Ascending aorta (tissue), 2 donors: ENCODE results near the gene SPTBN1. TPM values are rescaled to one million over a fixed set of nuclear protein-coding genes. Genes with fewer than 3 reads are reported as not detected.

Experiments
- DNase-seq, 2 donors: peaks; one replicate each; pipeline ENCODE4 v3.0.0-alpha.2; 2019; ENCODE audit warnings: low spot score in 2 of 2
- H3K27ac ChIP-seq, 2 donors: fragments of 200-600 bp; sonication (generic); one replicate each; pipeline ENCODE4 v1.5.1; 2016 to 2017; ENCODE audit warnings: mild to moderate bottlenecking in 1 of 2
- H3K27me3 ChIP-seq: fragments of 200-600 bp; sonication (generic); one replicate; pipeline ENCODE4 v1.5.1; 2017
- H3K36me3 ChIP-seq, 2 donors: fragments of 200-600 bp; sonication (generic); one replicate each; pipeline ENCODE4 v1.5.1; 2016
- H3K4me1 ChIP-seq, 2 donors: fragments of 200-600 bp; sonication (generic); one replicate each; pipeline ENCODE4 v1.5.1; 2016 to 2017; ENCODE audit warnings: mild to moderate bottlenecking in 1 of 2
- H3K4me3 ChIP-seq, 2 donors: fragments of 200-600 bp; sonication (generic); one replicate each; pipeline ENCODE4 v1.5.1; 2016 to 2017; ENCODE audit warnings: mild to moderate bottlenecking in 1 of 2
- H3K9me3 ChIP-seq, 2 donors: fragments of 200-600 bp; sonication (generic); one replicate each; pipeline ENCODE4 v1.5.1; 2016
- intact Hi-C: fragments of 100-400 bp; cut with DNase I; formaldehyde crosslinking; loops from one replicate; pipeline ENCODE4 v1.15.1; 2023
- total RNA-seq: library from RNA; depleted of rRNA; stranded (reverse); fragments of >200 nt; gene quantifications from one replicate; pipeline ENCODE4 v1.1.0, GENCODE V29; 2016
- TF ChIP-seq, protein P1 (sequence below), 3 experiments: fragments of 200-600 bp in 2 of 3; fragments of 450-650 bp in 1 of 3; sonication (generic) in 2 of 3; IDR thresholded peaks; one replicate each; pipeline ENCODE4 v1.5.1; 2016 to 2019; ENCODE audit warnings: antibody characterized with exemption in 3 of 3, mild to moderate bottlenecking in 1 of 3, moderate library complexity in 1 of 3

The SPTBN1 gene
- total RNA-seq, 1 donor from 2014 or later, result 246 TPM

DNA sequence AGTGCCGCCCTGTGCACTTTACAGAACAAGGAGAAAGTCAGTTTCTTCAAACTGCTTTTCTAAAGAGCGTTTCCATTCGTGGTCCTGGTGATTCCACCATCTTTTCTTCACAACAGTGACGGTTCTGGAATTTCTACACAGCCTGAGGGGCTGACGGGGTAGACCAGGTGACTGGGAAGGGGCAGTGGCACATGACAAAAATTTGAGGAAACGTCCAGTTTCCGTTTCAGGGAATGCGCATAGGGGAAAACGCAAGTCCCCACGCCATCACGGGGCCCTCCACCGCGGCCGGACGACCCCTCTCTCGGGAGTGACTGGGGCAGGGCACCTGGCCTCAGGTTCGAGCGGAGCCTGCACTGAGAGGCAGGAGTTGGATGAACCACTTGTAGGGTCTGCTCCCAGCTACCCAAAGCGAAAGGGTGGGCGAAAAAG, 980 bp upstream of the SPTBN1 start:
- intact Hi-C loops, result loop anchor here (2.0 to 10.0 kb wide), 5 partner anchors 68 to 340 kb away; partner anchors contain the start of gene ACYP2
- Histone ChIP-seq H3K4me3 (peak overlapping the region; percentile 77 to 96), H3K4me1 (peaks cover 0 to 7% of the 10 kb centered on the region in 2 donors), H3K27me3 (no peaks in the 10 kb centered on the region), H3K27ac (peak overlapping the region; percentile 88 to 92), H3K36me3 (no peaks in the 10 kb centered on the region), H3K9me3 (no peaks in the 10 kb centered on the region)
- no peak for DNase-seq
- TF ChIP-seq, protein P1, sequence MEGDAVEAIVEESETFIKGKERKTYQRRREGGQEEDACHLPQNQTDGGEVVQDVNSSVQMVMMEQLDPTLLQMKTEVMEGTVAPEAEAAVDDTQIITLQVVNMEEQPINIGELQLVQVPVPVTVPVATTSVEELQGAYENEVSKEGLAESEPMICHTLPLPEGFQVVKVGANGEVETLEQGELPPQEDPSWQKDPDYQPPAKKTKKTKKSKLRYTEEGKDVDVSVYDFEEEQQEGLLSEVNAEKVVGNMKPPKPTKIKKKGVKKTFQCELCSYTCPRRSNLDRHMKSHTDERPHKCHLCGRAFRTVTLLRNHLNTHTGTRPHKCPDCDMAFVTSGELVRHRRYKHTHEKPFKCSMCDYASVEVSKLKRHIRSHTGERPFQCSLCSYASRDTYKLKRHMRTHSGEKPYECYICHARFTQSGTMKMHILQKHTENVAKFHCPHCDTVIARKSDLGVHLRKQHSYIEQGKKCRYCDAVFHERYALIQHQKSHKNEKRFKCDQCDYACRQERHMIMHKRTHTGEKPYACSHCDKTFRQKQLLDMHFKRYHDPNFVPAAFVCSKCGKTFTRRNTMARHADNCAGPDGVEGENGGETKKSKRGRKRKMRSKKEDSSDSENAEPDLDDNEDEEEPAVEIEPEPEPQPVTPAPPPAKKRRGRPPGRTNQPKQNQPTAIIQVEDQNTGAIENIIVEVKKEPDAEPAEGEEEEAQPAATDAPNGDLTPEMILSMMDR (IDR thresholded peaks at IDR 0.05), result no peak

DNA sequence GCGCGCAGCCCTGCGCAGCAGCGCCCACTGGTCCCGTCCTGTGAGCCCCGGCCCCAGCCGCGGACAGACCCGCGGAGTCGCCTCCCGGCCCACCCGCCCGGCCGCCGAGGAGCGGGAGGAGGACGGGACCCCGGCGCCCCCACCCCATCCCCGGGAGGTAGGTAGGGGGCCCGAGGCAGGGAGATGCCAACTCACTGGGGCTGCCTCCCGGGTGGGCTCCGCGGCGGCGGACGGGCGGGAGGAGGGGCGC, 160 bp downstream of the SPTBN1 start:
- H3K27ac ChIP-seq, result peak overlapping the region; percentile 88 to 92
- TF ChIP-seq, protein P1 (IDR thresholded peaks at IDR 0.05), result no peak
- intact Hi-C loops, result loop anchor here (1.0 to 10.0 kb wide), 8 partner anchors 26 to 267 kb away; partner anchors contain the start of gene EML6
- no peaks in the 10 kb centered on the region for H3K27me3 ChIP-seq
- H3K9me3 ChIP-seq, result no peaks in the 10 kb centered on the region
- peak overlapping the region; percentile 77 to 96 for H3K4me3 ChIP-seq
- H3K4me1 ChIP-seq, result peaks cover 0 to 14% of the 10 kb centered on the region in 2 donors
- DNase-seq, result no peak
- H3K36me3 ChIP-seq, result no peaks in the 10 kb centered on the region

DNA sequence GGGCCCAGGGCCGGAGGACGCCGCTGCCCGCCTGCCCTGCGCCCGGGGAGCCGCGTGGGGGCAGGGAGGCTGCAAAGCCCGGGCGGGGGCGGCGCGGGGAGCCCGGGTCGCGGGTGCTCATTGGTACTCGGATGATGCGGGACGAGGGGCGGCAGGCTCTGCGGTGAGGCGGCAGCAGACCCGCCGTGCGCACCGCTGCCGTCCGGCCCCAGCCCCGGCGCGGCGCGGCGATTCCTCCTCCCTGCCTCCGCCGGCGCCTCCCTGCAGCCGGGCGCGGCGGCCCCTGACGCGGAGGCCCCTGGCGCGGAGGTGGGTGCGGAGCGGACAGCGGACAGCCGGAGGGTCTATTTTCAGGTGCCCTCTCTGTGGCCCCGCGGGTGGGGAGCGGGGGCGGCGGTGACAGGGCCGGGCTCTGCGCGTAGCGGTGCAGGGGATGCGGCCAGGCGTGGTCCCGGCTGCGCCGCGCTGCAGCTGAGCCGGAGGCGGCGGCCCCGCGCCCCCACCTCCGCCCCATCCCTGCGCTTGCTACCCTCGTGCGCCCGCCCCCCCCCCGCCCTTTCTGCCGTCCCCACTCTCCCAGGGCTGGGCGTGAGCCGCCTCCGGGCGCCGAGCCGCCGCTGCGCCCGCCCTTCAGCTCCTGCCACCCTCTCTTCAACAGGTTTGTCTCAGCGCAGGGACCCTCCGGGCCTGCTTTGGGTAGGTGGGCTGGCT, 640 bp downstream of the SPTBN1 start:
- Histone ChIP-seq H3K4me3 (peak overlapping the region; percentile 77 to 96), H3K36me3 (no peaks in the 10 kb centered on the region), H3K27me3 (no peaks in the 10 kb centered on the region), H3K4me1 (peaks cover 0 to 15% of the 10 kb centered on the region in 2 donors), H3K9me3 (no peaks in the 10 kb centered on the region), H3K27ac (peak overlapping the region; percentile 88 to 92)
- intact Hi-C loops, result loop anchor here (1.0 to 10.0 kb wide), 8 partner anchors 26 to 267 kb away; partner anchors contain the start of gene EML6
- DNase-seq, result no peak
- TF ChIP-seq, protein P1 (IDR thresholded peaks at IDR 0.05), result no peak

DNA sequence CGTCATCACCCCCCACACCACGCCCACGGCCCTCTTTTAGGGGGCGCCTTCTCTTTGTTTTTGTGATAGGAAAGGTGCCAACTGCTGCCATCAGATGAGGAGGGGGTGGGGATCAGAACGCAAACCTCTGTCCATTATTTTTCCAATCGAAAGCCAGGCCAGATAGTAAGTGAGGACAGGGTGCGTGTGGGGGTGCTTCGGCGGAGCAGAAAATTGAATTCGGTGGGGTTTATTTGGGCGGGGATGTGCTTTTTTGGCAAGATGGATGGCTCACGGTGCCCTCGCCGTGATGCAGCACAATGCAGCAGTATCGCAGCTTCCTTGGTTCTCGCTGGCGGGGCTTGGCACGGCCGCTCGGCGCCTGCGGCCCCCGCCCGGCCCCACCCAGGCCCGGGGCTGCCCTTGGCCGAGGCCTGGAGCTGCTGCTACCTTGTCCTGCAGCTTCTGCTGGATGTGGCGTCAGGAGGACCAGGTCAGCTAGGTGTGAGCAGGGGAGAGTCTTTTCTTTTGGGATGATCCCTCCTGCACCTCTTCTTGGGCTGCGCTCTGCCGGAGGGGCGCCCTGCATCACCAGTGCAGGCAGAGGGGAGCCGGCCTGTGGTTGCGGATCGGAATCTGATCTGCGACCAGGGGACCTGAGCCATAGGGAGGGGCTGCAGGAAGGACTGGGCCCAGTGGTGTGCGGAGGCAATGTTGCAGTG, 1.3 kb downstream of the SPTBN1 start:
- Histone ChIP-seq H3K9me3 (no peaks in the 10 kb centered on the region), H3K4me3 (peak overlapping the region; percentile 77 to 96), H3K36me3 (no peaks in the 10 kb centered on the region), H3K27me3 (no peaks in the 10 kb centered on the region), H3K27ac (peak overlapping the region; percentile 88 to 92), H3K4me1 (peaks cover 0 to 20% of the 10 kb centered on the region in 2 donors)
- no peak for DNase-seq
- intact Hi-C loops, result loop anchor here (2.0 to 10.0 kb wide), 5 partner anchors 70 to 249 kb away; no protein-coding TSS in a partner anchor
- TF ChIP-seq, protein P1 (IDR thresholded peaks at IDR 0.05), result no peak

DNA sequence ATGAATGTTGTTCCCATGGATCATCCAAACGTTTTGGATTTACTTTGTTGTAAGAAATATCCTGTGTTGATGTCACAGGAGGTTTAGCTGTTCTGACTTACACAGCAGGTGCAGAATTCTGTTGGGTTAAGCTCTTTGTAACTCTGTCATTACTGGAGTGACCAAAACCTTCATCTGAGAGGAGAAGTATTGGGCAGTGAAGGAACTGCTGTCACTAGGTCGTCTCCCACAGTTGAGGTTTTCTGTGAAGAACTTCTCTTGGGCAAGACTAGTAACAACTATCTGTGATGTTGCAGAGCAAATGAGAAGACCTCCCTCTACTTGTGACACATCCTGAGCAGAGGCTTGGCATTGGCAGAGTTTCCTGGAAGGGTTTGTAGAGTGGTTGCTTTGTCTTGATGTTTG, 2.9 kb downstream of the SPTBN1 start:
- Histone ChIP-seq H3K4me3 (peak overlapping the region; percentile 77 to 96), H3K27ac (peak overlapping the region; percentile 34 to 47), H3K9me3 (no peaks in the 10 kb centered on the region), H3K36me3 (no peaks in the 10 kb centered on the region), H3K27me3 (no peaks in the 10 kb centered on the region), H3K4me1 (peaks cover 0 to 20% of the 10 kb centered on the region in 2 donors)
- intact Hi-C loops, result loop anchor here (5.0 to 10.0 kb wide), 4 partner anchors 72 to 176 kb away; no protein-coding TSS in a partner anchor
- no peak for DNase-seq
- TF ChIP-seq, protein P1 (IDR thresholded peaks at IDR 0.05), result no peak
